ENCODE measurements around the gene REX1BD.

REX1BD gene

DNA sequence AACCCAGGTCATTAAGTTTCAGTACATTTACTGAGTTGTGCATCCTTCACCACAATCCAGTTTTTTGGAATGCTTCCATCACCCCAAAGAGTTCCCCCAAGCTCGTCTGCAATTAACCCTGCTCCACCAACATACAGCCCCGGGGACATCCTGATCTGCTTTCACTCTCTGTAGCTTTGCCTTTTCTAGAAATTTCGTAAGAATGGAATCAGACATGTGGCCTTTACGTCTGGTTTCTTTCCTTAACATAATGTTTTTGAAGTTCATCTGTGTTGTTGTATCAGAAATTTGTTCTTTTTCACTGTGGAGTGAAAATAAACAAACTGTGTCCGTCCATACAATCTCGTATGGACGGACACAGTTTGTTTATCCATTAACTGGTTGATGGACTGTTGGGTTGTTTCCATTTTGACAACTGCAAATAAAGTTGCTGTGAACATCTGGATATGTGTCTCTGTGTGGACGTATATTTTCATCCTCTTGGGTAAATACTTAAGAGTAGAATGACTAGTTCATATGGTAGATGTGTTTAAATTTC lies 51.2 kb downstream of the REX1BD start:
- no peak overlapping the region for H3K27ac ChIP-seq
- no peak for TF ChIP-seq ZFX (IDR thresholded peaks at IDR 0.05; ENCODE audit: borderline replicate concordance)
- TF ChIP-seq, protein P1, sequence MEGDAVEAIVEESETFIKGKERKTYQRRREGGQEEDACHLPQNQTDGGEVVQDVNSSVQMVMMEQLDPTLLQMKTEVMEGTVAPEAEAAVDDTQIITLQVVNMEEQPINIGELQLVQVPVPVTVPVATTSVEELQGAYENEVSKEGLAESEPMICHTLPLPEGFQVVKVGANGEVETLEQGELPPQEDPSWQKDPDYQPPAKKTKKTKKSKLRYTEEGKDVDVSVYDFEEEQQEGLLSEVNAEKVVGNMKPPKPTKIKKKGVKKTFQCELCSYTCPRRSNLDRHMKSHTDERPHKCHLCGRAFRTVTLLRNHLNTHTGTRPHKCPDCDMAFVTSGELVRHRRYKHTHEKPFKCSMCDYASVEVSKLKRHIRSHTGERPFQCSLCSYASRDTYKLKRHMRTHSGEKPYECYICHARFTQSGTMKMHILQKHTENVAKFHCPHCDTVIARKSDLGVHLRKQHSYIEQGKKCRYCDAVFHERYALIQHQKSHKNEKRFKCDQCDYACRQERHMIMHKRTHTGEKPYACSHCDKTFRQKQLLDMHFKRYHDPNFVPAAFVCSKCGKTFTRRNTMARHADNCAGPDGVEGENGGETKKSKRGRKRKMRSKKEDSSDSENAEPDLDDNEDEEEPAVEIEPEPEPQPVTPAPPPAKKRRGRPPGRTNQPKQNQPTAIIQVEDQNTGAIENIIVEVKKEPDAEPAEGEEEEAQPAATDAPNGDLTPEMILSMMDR (IDR thresholded peaks at IDR 0.05) = no peak
